BLaER1 treated with 17β-estradiol and CSF1 and Interleukin-3, amounts not matched to agents 10 nM and 100 nM (cell line): ENCODE data around the gene GALNTL6.
A peak's percentile ranks its signal among the peaks of the same experiment; 100 is the strongest.

Source experiments
- H3K27ac ChIP-seq, 11 experiments: shearing (Covaris generic); formaldehyde crosslinking; 2 replicates each; pipeline ENCODE4 v1.8.1; 2022
- H3K27me3 ChIP-seq, 11 experiments: shearing (Covaris generic); formaldehyde crosslinking; 2 replicates each; pipeline ENCODE4 v1.8.1; 2022
- H3K36me3 ChIP-seq, 11 experiments: shearing (Covaris generic); formaldehyde crosslinking; 2 replicates each; pipeline ENCODE4 v1.8.1; 2022
- H3K4me1 ChIP-seq, 10 experiments: shearing (Covaris generic); formaldehyde crosslinking; 2 replicates each; pipeline ENCODE4 v1.8.1; 2022
- H3K4me2 ChIP-seq, 11 experiments: shearing (Covaris generic); formaldehyde crosslinking; 2 replicates each; pipeline ENCODE4 v1.8.1; 2022
- H3K4me3 ChIP-seq, 10 experiments: shearing (Covaris generic); formaldehyde crosslinking; 2 replicates each; pipeline ENCODE4 v1.8.1; 2022
- H3K9ac ChIP-seq, 11 experiments: shearing (Covaris generic); formaldehyde crosslinking; 2 replicates each; pipeline ENCODE4 v1.8.1; 2022
- H3K9me3 ChIP-seq, 11 experiments: shearing (Covaris generic); formaldehyde crosslinking; replicated peaks in 1 of 11; 2 replicates each; pipeline ENCODE4 v1.8.1; 2022
- H4K20me1 ChIP-seq, 11 experiments: shearing (Covaris generic); formaldehyde crosslinking; 2 replicates each; pipeline ENCODE4 v1.8.1; 2022
- Cebpa-rat ChIP-seq, 11 experiments: shearing (Covaris generic); IDR thresholded peaks; 2 replicates each; pipeline ENCODE4 v1.8.1; 2022

The GALNTL6 gene

DNA sequence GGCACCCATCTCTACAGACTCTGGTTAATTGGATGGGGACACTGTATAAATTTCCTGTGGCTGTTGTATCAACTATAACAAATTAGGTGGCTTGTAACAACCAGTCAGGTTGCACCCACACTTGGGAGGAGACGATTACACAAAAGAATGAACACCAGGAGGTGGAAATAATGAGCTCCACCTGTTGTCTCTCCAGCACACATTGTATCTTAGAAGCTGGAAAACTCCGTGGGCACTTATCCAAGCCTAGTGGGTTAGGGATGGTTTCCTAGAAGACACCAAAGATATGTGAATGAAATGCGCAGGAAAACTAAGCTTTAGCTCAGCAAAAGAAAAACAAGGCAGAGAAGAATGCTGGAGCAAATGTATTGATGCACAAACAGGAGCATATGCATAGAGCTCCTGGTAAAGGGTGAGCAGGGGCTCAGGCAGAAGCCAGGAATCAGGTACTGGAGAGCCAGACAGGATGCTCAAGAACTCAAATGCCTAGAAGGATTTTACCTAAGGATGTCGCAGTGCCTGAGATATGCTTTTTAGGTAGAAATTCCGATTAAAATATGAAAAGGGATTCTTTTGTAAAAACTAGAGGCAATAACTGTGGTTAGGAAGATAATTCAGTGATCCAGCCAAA, 111.7 kb downstream of the GALNTL6 start:
- Histone ChIP-seq H3K27ac (no peak overlapping the region), H3K4me1 (no peaks in the 10 kb centered on the region), H3K9me3 (no peaks in the 10 kb centered on the region), H3K36me3 (no peaks in the 10 kb centered on the region), H3K9ac (no peak overlapping the region), H4K20me1 (no peaks in the 10 kb centered on the region), H3K4me2 (no peak overlapping the region), H3K4me3 (no peak overlapping the region), H3K27me3 (no peaks in the 10 kb centered on the region)
- TF ChIP-seq Cebpa-rat (IDR thresholded peaks at IDR 0.05) = no peak

DNA sequence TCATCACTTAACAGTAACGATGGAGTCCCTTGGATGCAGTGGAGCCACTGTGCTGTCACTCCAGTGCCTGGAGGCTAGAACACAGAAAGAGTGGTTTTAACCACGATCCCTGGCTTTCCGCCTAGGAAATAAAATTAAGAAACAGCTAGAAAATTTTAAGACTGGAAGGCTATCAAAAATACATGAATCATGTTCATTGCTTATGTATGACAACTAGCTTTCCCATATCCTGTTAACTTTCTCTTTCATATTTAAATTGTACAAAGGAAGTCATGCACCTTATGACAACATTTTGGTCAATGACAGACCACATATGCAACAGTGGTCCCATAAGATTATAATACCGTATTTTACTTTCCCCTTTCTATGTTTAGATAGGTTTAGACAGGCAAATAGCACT, 115.1 kb downstream of the GALNTL6 start:
- Histone ChIP-seq H4K20me1 (no peaks in the 10 kb centered on the region), H3K27ac (no peak overlapping the region), H3K4me3 (no peak overlapping the region), H3K4me2 (no peak overlapping the region), H3K36me3 (no peaks in the 10 kb centered on the region), H3K9ac (no peak overlapping the region), H3K4me1 (no peaks in the 10 kb centered on the region), H3K9me3 (no peaks in the 10 kb centered on the region), H3K27me3 (no peaks in the 10 kb centered on the region)
- no peak for TF ChIP-seq Cebpa-rat (IDR thresholded peaks at IDR 0.05)

DNA sequence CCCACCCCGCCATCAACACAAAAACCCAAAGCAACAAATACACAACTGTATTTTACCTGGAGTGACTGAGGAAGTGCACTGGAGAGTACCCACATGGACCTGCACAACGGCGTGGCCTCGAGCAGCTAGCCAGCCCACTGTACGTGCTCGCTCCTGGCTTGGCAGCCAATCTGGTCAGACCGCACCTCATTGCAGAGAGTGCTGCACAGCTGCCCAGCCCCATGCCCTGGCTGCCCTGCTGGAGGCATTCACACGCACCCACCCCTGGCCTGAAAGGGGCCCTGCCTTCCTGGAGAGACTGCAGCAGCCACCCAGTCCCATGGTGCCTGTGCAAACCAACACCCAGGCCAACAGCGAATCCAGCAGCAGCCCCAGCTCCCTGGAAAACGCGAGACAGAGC, 116.3 kb downstream of the GALNTL6 start:
- H3K4me1 ChIP-seq = no peaks in the 10 kb centered on the region
- H3K27ac ChIP-seq = no peak overlapping the region
- H4K20me1 ChIP-seq = no peaks in the 10 kb centered on the region
- H3K9ac ChIP-seq = no peak overlapping the region
- H3K4me3 ChIP-seq = no peak overlapping the region
- no peaks in the 10 kb centered on the region for H3K9me3 ChIP-seq
- TF ChIP-seq Cebpa-rat (IDR thresholded peaks at IDR 0.05) = no peak
- no peak overlapping the region for H3K4me2 ChIP-seq
- no peaks in the 10 kb centered on the region for H3K27me3 ChIP-seq
- no peaks in the 10 kb centered on the region for H3K36me3 ChIP-seq

DNA sequence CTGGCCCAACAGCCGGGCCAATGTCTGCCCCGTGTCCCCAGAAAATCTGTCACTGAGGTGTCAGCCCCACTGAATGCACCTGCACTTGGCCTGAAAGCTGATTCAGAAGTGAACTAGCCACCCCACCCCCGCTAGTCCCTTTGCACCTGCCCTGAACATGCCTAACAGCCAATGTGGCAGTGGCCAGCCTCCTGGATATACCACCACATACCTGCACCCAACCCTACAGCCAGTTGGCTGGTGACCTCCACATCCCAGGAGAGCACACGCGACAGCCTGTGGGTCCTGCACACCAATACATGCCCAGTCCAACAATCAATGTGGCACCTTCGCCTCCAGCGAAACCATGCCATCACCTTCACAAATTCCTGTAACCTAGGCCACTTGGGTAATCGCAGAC, 116.7 kb downstream of the GALNTL6 start:
- no peak overlapping the region for H3K9ac ChIP-seq
- no peak overlapping the region for H3K4me2 ChIP-seq
- no peak for TF ChIP-seq Cebpa-rat (IDR thresholded peaks at IDR 0.05)
- no peaks in the 10 kb centered on the region for H3K4me1 ChIP-seq
- no peak overlapping the region for H3K4me3 ChIP-seq
- H4K20me1 ChIP-seq = no peaks in the 10 kb centered on the region
- H3K36me3 ChIP-seq = no peaks in the 10 kb centered on the region
- H3K27me3 ChIP-seq = no peaks in the 10 kb centered on the region
- H3K27ac ChIP-seq = no peak overlapping the region
- no peaks in the 10 kb centered on the region for H3K9me3 ChIP-seq

DNA sequence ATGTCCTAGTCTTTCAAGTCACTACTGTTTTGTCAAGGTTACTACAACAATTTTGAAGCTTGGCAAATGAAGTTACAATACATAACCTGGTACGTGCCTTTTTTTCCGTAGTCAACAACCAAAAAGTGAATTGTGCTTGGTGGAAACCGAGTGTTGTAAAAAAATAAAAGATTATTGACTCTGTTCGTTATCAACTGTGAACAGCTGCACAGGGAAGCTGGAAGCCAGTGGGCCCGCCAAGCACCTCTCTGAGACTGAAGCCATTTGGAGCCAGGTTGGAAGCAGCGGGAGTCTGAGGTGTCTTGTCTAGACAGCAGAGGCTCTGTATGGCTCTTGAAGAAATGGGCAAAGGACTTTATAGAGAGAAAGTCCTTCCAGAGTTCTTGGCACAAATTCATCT, 119.0 kb downstream of the GALNTL6 start:
- no peak for TF ChIP-seq Cebpa-rat (IDR thresholded peaks at IDR 0.05)

DNA sequence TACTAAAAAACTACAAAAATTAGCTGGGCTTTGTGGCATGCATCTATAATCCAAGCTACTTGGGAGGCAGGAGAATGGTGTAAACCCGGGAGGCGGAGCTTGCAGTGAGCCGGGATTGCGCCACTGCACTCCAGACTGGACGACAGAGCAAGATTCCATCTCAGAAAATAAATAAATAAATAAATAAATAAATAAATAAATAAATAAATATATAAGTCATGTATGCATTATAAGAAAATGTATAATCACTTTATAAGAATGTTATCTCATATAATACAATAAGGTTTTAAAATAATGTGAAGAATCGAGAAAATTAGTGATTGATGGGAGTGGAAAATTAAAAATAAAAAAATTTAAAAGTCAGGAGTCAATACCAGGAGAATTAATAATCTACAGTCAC, 127.5 kb downstream of the GALNTL6 start:
- TF ChIP-seq Cebpa-rat (IDR thresholded peaks at IDR 0.05) = no peak
- Histone ChIP-seq H3K27ac (no peak overlapping the region), H3K4me1 (no peaks in the 10 kb centered on the region), H3K27me3 (no peaks in the 10 kb centered on the region), H3K4me3 (no peak overlapping the region), H3K4me2 (no peak overlapping the region), H3K9ac (no peak overlapping the region), H3K36me3 (no peaks in the 10 kb centered on the region), H3K9me3 (no peaks in the 10 kb centered on the region), H4K20me1 (no peaks in the 10 kb centered on the region)

More for the DNA sequence above, 119.0 kb downstream of the GALNTL6 start:
- H3K4me3 ChIP-seq = no peak overlapping the region
- no peaks in the 10 kb centered on the region for H3K9me3 ChIP-seq
- H4K20me1 ChIP-seq = no peaks in the 10 kb centered on the region
- H3K27ac ChIP-seq = no peak overlapping the region
- no peaks in the 10 kb centered on the region for H3K4me1 ChIP-seq
- no peak overlapping the region for H3K4me2 ChIP-seq
- H3K36me3 ChIP-seq = no peaks in the 10 kb centered on the region
- H3K27me3 ChIP-seq = no peaks in the 10 kb centered on the region
- no peak overlapping the region for H3K9ac ChIP-seq

DNA sequence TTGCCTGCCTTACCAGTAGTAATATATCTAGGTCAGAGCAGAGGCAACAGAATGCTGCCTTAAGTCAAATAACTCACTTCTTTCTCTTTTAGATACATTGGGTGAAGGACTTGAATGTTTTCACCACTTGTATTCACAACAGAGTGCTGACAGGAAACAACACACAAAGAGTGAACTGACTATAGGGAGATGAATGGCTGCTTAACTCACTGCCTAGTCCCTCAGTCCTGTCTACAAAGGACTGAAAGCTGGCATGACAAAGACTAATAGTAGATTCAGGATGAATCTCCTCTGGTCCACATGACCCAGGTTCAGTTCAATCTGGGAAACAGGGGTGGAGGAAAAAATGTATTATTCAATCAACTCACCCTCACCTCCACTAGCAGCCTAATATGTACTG, 134.2 kb downstream of the GALNTL6 start:
- no peak overlapping the region for H3K4me2 ChIP-seq
- H4K20me1 ChIP-seq = no peaks in the 10 kb centered on the region
- no peak for TF ChIP-seq Cebpa-rat (IDR thresholded peaks at IDR 0.05)
- no peaks in the 10 kb centered on the region for H3K4me1 ChIP-seq
- H3K9ac ChIP-seq = no peak overlapping the region
- no peaks in the 10 kb centered on the region for H3K36me3 ChIP-seq
- H3K27me3 ChIP-seq = no peaks in the 10 kb centered on the region
- H3K9me3 ChIP-seq = no peaks in the 10 kb centered on the region
- no peak overlapping the region for H3K4me3 ChIP-seq
- H3K27ac ChIP-seq = no peak overlapping the region

DNA sequence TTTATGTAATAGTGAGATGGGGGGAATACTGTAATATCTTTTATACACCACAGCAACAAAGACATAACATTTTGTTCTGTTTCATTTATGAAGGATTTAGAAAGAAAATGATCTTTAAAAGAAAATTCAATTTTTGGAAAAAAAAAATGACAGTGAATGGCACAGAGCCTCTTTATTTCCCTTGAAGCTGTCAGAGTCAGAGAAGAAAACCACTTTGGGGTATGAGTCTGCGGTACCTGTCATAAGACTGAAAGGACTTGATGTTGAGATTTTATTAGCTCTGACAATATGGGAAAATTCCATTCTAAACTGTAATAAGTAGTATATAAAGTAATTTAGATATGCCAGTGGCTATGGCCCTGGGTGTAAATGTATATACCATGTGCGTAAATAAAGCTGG, 134.8 kb downstream of the GALNTL6 start:
- no peak overlapping the region for H3K4me2 ChIP-seq
- H3K36me3 ChIP-seq = no peaks in the 10 kb centered on the region
- no peak overlapping the region for H3K9ac ChIP-seq
- H3K9me3 ChIP-seq = no peaks in the 10 kb centered on the region
- H3K27me3 ChIP-seq = no peaks in the 10 kb centered on the region
- H3K4me1 ChIP-seq = no peaks in the 10 kb centered on the region
- H3K27ac ChIP-seq = no peak overlapping the region
- no peak overlapping the region for H3K4me3 ChIP-seq
- H4K20me1 ChIP-seq = no peaks in the 10 kb centered on the region
- TF ChIP-seq Cebpa-rat (IDR thresholded peaks at IDR 0.05) = no peak

DNA sequence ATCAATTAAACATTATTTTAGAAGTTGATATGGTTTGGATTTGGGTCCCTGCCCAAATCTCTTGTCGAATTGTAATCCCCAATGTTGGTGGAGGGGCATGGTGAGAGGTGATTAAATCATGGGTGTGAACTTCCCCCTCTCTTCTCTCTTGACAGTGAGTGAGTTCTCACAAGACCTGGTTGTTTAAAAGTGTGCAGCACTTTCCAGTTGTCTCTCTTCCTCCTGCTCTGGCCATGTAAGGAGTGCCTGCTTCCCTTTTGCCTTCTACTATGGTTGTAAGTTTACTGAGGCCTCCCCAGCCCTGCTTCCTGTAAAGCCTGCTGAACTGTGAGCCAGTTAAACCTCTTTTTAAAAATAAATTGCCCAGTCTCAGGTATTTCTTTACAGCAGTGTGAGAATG, 141.4 kb downstream of the GALNTL6 start:
- Histone ChIP-seq H3K27me3 (no peaks in the 10 kb centered on the region), H3K4me3 (no peak overlapping the region), H3K4me1 (peaks cover 0 to 9% (median 0%) of the 10 kb centered on the region in 10 experiments; a peak in 1 of 20 replicates), H3K9me3 (no peaks in the 10 kb centered on the region), H3K36me3 (no peaks in the 10 kb centered on the region), H3K9ac (no peak overlapping the region), H4K20me1 (no peaks in the 10 kb centered on the region), H3K27ac (peak overlapping the region in 1 of 11 experiments; percentile 25; a peak in 2 of 22 replicates), H3K4me2 (peak overlapping the region in 1 of 11 experiments; percentile 17; a peak in 3 of 22 replicates)
- TF ChIP-seq Cebpa-rat (IDR thresholded peaks at IDR 0.05) = no peak

DNA sequence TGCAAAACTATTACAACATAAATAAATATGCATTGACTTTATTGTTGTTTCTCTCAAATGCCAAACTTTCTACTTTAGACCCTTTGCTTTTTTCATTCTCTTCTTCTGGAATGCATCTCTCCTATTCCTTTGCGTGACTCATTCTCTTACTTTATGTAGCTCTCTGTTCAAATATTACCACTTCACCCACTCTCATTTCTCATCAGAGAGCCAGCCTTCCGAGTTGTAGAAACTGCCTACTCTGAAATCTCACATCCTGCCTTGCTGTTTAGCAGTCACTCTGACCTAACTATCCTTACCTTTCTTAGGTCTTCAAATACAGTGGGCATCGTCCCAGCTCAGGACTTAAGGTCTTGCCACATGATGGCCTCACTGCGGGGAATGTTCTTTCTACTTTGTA, 143.5 kb downstream of the GALNTL6 start:
- Histone ChIP-seq H3K9ac (no peak overlapping the region), H3K4me1 (peaks cover 0 to 9% (median 0%) of the 10 kb centered on the region in 10 experiments; a peak in 1 of 20 replicates), H3K9me3 (no peaks in the 10 kb centered on the region), H3K27me3 (no peaks in the 10 kb centered on the region), H4K20me1 (no peaks in the 10 kb centered on the region), H3K4me3 (no peak overlapping the region), H3K4me2 (no peak overlapping the region), H3K36me3 (no peaks in the 10 kb centered on the region), H3K27ac (no peak overlapping the region)
- TF ChIP-seq Cebpa-rat (IDR thresholded peaks at IDR 0.05) = no peak
